Measurements from ENCODE around the gene BOK.

Gene BOK

DNA sequence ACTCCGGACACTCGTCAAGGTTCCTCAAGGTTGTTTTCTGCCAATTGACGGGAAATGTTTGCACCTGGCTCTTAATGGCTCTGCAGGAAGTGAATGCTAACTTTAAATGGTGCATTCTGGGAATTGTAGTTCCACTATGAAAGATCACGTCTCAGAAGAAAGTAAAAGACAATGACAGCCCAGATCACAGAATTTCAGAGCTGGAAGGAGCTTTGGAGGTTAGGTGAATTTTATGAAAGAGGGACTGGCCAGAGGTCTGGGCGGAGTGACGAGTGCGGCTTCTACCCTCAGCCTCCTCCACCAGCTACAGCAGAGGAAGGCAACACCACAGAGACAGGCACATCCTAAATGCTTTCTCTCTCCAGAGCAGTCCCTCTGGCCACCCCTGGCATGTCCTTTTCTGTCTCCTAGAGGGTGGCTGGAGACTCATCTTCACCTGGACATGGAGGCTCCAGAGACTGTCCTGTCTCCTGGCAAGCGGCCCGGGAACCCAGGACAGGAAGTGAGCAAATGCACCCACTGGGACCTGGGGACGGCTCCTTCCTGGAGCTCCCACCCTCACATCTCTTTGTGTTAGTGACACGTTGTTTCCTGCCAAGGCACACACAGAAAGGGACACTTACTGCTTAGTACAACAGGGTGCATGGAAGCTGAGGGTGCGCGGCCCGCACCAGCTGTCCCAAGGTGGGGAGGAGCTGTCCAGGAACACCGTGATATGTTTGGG is 59.0 kb downstream of the BOK start:
- TF ChIP-seq SP1 (IDR thresholded peaks at IDR 0.05) (no peak), ZNF384 (IDR thresholded peaks at IDR 0.05) (no peak), BHLHE40 (IDR thresholded peaks at IDR 0.05; ENCODE audit: borderline replicate concordance) (no peak), FOXM1 (IDR thresholded peaks at IDR 0.05; ENCODE audit: borderline replicate concordance) (no peak), L3MBTL2 (conservative IDR thresholded peaks at IDR 0.05) (no peak), CTBP1 (IDR thresholded peaks at IDR 0.05; ENCODE audit: borderline replicate concordance) (no peak), HDGF (IDR thresholded peaks at IDR 0.05; ENCODE audit: borderline replicate concordance) (no peak), ELF4 (IDR thresholded peaks at IDR 0.05) (no peak), ARNT (IDR thresholded peaks at IDR 0.05) (no peak), TARDBP (IDR thresholded peaks at IDR 0.05) (no peak), FOXK2 (IDR thresholded peaks at IDR 0.05) (no peak), FOXA1 (IDR thresholded peaks at IDR 0.05) (no peak), SUZ12 (IDR thresholded peaks at IDR 0.05) (no peak), LEF1 (IDR thresholded peaks at IDR 0.05; ENCODE audit: borderline replicate concordance) (no peak), NFRKB (IDR thresholded peaks at IDR 0.05) (no peak)
- TF ChIP-seq, protein P1, sequence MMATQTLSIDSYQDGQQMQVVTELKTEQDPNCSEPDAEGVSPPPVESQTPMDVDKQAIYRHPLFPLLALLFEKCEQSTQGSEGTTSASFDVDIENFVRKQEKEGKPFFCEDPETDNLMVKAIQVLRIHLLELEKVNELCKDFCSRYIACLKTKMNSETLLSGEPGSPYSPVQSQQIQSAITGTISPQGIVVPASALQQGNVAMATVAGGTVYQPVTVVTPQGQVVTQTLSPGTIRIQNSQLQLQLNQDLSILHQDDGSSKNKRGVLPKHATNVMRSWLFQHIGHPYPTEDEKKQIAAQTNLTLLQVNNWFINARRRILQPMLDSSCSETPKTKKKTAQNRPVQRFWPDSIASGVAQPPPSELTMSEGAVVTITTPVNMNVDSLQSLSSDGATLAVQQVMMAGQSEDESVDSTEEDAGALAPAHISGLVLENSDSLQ (IDR thresholded peaks at IDR 0.05), result no peak
- ChIA-PET CTCF (interaction anchor here (0.6 kb wide), 1 partner anchor 315 kb away, joined by 3 read pairs; no protein-coding TSS in a partner anchor), POLR2A (interaction anchor here (1.5 kb wide), 1 partner anchor 69 kb away, joined by 4 read pairs; the partner anchor contains the start of gene DTYMK)
- no peak for DNase-seq (ENCODE audit: extremely low spot score)

DNA sequence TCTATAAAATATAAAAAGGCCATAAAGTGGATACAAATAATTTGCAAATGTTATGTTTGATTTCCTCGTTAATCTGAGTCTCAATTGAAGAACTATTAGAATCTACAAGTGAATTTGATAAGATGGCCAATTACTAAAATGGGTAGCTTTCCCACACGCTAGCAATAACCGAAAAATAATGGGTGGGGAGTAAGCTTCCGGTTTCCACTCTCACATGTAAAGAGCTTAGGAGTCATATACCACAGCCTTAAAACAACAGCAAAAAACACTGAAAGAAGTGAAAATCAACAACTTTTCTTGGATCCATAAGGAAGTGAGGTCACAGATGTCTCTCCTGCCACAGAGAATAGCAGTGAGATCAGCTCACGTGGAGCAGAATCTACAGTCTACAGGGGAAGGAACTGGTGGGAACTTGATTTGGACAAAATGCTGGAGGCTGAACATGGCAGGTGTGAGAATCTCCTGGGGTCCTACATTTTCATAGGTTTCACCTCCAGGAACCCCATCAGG is 59.8 kb downstream of the BOK start:
- CTCF ChIA-PET, result interaction anchor here (0.6 kb wide), 1 partner anchor 316 kb away, joined by 3 read pairs; no protein-coding TSS in a partner anchor

DNA sequence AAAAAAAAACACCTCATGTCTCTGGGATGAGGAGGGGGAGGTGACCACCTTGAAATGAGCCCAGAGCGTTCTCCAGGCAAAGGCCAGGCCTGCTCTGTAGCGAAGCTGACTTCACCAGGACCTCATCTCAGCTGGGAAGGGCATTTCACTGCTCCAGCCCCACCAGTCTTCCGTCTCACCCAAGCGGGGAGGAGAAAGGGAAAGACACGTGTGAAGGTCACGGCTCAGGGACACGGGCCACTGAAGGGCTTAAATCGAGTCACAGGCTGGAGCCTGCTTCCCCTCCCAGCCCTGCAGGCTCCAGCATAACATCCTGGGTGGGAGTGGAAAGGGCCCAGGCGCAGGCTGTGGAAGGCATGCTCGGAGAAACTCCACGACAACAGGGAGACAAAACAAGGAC is 60.3 kb downstream of the BOK start:
- ChIA-PET POLR2A (interaction anchor here (1.5 kb wide), 1 partner anchor 68 kb away, joined by 4 read pairs; the partner anchor contains the start of gene DTYMK), CTCF (no interaction called here)
- DNase-seq (ENCODE audit: extremely low spot score), result no peak
- TF ChIP-seq LEF1 (IDR thresholded peaks at IDR 0.05; ENCODE audit: borderline replicate concordance) (no peak), SUZ12 (IDR thresholded peaks at IDR 0.05) (no peak), ZNF384 (IDR thresholded peaks at IDR 0.05) (no peak), ARNT (IDR thresholded peaks at IDR 0.05) (no peak), HDGF (IDR thresholded peaks at IDR 0.05; ENCODE audit: borderline replicate concordance) (no peak)

More for the DNA sequence above, 59.8 kb downstream of the BOK start:
- no peak for DNase-seq (ENCODE audit: extremely low spot score)
- TF ChIP-seq CTBP1 (IDR thresholded peaks at IDR 0.05; ENCODE audit: borderline replicate concordance) (no peak), HDGF (IDR thresholded peaks at IDR 0.05; ENCODE audit: borderline replicate concordance) (no peak), FOXA1 (IDR thresholded peaks at IDR 0.05) (no peak), LEF1 (IDR thresholded peaks at IDR 0.05; ENCODE audit: borderline replicate concordance) (no peak), TARDBP (IDR thresholded peaks at IDR 0.05) (no peak), NFRKB (IDR thresholded peaks at IDR 0.05) (no peak), FOXM1 (IDR thresholded peaks at IDR 0.05; ENCODE audit: borderline replicate concordance) (no peak), L3MBTL2 (conservative IDR thresholded peaks at IDR 0.05) (no peak), SUZ12 (IDR thresholded peaks at IDR 0.05) (no peak), FOXK2 (IDR thresholded peaks at IDR 0.05) (no peak), ARNT (IDR thresholded peaks at IDR 0.05) (no peak), ELF4 (IDR thresholded peaks at IDR 0.05) (no peak)
- TF ChIP-seq, protein P1 (IDR thresholded peaks at IDR 0.05), result no peak
- POLR2A ChIA-PET, result interaction anchor here (1.5 kb wide), 1 partner anchor 68 kb away, joined by 4 read pairs; the partner anchor contains the start of gene DTYMK

DNA sequence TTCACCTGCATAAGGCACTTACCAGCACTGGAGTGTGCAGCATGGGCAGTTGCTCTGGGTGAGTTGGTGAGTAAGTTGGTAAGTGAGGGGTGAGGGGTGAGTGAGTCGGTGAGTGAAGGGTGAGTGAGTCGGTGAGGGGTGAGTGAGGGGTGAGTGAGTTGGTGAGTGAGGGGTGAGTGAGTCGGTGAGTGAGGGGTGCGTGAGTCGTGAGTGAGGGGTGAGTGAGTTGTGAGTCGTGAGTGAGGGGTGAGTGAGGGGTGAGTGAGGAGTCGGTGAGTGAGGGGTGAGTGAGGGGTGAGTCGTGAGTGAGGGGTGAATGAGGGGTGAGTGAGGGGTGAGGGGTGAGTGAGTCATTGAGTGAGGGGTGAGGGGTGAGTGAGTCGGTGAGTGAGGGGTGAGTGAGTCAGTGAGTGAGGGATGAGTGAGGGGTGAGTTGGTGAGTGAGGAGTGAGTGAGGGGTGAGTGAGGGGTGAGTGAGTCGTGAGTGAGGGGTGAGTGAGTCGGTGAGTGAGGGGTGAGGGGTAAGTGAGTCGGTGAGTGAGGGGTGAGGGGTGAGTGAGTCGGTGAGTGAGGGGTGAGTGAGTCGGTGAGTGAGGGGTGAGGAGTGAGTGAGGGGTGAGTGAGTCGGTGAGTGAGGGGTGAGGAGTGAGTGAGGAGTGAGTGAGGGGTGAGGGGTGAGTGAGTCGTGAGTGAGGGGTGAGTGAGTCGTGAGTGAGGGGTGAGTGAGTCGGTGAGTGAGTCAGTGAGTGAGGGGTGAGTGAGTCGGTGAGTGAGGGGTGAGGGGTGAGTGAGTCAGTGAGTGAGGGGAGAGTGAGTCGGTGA is 61.3 kb downstream of the BOK start:
- ChIA-PET POLR2A (no interaction called here), CTCF (no interaction called here)
- no peak for DNase-seq (ENCODE audit: extremely low spot score)
- no peak for TF ChIP-seq ARNT (IDR thresholded peaks at IDR 0.05)
- TF ChIP-seq ELF4 (IDR thresholded peaks at IDR 0.05), result no peak
- no peak for TF ChIP-seq HDGF (IDR thresholded peaks at IDR 0.05; ENCODE audit: borderline replicate concordance)
- TF ChIP-seq FOXA1 (IDR thresholded peaks at IDR 0.05), result no peak
- TF ChIP-seq, protein P1 (IDR thresholded peaks at IDR 0.05), result no peak
- TF ChIP-seq L3MBTL2 (conservative IDR thresholded peaks at IDR 0.05), result no peak
- no peak for TF ChIP-seq LEF1 (IDR thresholded peaks at IDR 0.05; ENCODE audit: borderline replicate concordance)
- TF ChIP-seq FOXM1 (IDR thresholded peaks at IDR 0.05; ENCODE audit: borderline replicate concordance), result no peak
- no peak for TF ChIP-seq SP1 (IDR thresholded peaks at IDR 0.05)
- TF ChIP-seq TARDBP (IDR thresholded peaks at IDR 0.05), result no peak

DNA sequence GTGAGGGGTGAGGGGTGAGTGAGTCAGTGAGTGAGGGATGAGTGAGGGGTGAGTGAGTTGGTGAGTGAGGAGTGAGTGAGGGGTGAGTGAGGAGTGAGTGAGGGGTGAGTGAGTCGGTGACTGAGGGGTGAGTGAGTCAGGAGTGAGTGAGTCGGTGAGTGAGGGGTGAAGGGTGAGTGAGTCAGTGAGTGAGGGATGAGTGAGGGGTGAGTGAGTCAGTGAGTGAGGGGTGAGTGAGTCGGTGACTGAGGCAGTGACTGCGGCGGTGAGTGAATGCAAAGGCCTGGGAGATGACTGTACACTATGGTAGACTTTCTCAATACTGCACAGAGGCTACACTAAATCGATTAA is 61.8 kb downstream of the BOK start:
- TF ChIP-seq CTBP1 (IDR thresholded peaks at IDR 0.05; ENCODE audit: borderline replicate concordance) (no peak), L3MBTL2 (conservative IDR thresholded peaks at IDR 0.05) (no peak), FOXA1 (IDR thresholded peaks at IDR 0.05) (no peak), BHLHE40 (IDR thresholded peaks at IDR 0.05; ENCODE audit: borderline replicate concordance) (no peak), FOXM1 (IDR thresholded peaks at IDR 0.05; ENCODE audit: borderline replicate concordance) (no peak), ARNT (IDR thresholded peaks at IDR 0.05) (no peak), FOXK2 (IDR thresholded peaks at IDR 0.05) (no peak), SP1 (IDR thresholded peaks at IDR 0.05) (no peak), ZNF384 (IDR thresholded peaks at IDR 0.05) (no peak), LEF1 (IDR thresholded peaks at IDR 0.05; ENCODE audit: borderline replicate concordance) (no peak), TARDBP (IDR thresholded peaks at IDR 0.05) (no peak), HDGF (IDR thresholded peaks at IDR 0.05; ENCODE audit: borderline replicate concordance) (no peak), ELF4 (IDR thresholded peaks at IDR 0.05) (no peak), NFRKB (IDR thresholded peaks at IDR 0.05) (no peak)
- TF ChIP-seq, protein P1 (IDR thresholded peaks at IDR 0.05), result no peak
- POLR2A ChIA-PET, result no interaction called here
- no peak for DNase-seq (ENCODE audit: extremely low spot score)
- CTCF ChIA-PET, result no interaction called here

Data from HEK293T (cell line).